ENCODE data around the gene NALF2.

Gene NALF2

GRCh38 chrX:69503782-69504625 lies at the start of gene NALF2:
NALF2 (plus strand) TSS chrX:69504326; CDS start chrX:69505283, 957 bp downstream.
- DNase-seq (ENCODE audit: low read depth in 2 of 2) = no peak

GRCh38 chrX:69457756-69458155 lies 46.4 kb upstream of the NALF2 start:
- DNase-seq (ENCODE audit: low read depth in 2 of 2) = no peak

GRCh38 chrX:69466546-69466945 lies 37.6 kb upstream of the NALF2 start:
- no peak for DNase-seq (ENCODE audit: low read depth in 2 of 2)

GRCh38 chrX:69469975-69470374 lies 34.2 kb upstream of the NALF2 start:
- DNase-seq (ENCODE audit: low read depth in 2 of 2) = no peak

GRCh38 chrX:69489625-69490024 lies 14.5 kb upstream of the NALF2 start:
- no peak for DNase-seq (ENCODE audit: low read depth in 2 of 2)

- DNase-seq (ENCODE audit: low read depth in 2 of 2) = no peak
Measured at GRCh38 chrX:69493193-69493592, 10.9 kb upstream of the NALF2 start.

- DNase-seq (ENCODE audit: low read depth in 2 of 2) = no peak
Measured at GRCh38 chrX:69493766-69494165, 10.4 kb upstream of the NALF2 start.

GRCh38 chrX:69496183-69496582 lies 7.9 kb upstream of the NALF2 start:
- no peak for DNase-seq (ENCODE audit: low read depth in 2 of 2)

- no peak for DNase-seq (ENCODE audit: low read depth in 2 of 2)
Measured at GRCh38 chrX:69501429-69501828, 2.7 kb upstream of the NALF2 start.

GRCh38 chrX:69503228-69503781 lies 821 bp upstream of the NALF2 start:
- DNase-seq (ENCODE audit: low read depth in 2 of 2) = no peak

GRCh38 chrX:69504626-69505612 lies 793 bp downstream of the NALF2 start:
- DNase-seq (ENCODE audit: low read depth in 2 of 2) = no peak

GRCh38 chrX:69505772-69506616 lies 1.9 kb downstream of the NALF2 start:
- no peak for DNase-seq (ENCODE audit: low read depth in 2 of 2)

GRCh38 chrX:69506617-69507499 lies 2.7 kb downstream of the NALF2 start:
- DNase-seq (ENCODE audit: low read depth in 2 of 2) = no peak

- no peak for DNase-seq (ENCODE audit: low read depth in 2 of 2)
Measured at GRCh38 chrX:69507500-69507789, 3.3 kb downstream of the NALF2 start.

GRCh38 chrX:69508610-69509009 lies 4.5 kb downstream of the NALF2 start:
- no peak for DNase-seq (ENCODE audit: low read depth in 2 of 2)

GRCh38 chrX:69510137-69510715 lies 6.1 kb downstream of the NALF2 start:
- no peak for DNase-seq (ENCODE audit: low read depth in 2 of 2)

GRCh38 chrX:69510914-69511513 lies 6.9 kb downstream of the NALF2 start:
- no peak for DNase-seq (ENCODE audit: low read depth in 2 of 2)

GRCh38 chrX:69522052-69522451 lies 17.9 kb downstream of the NALF2 start:
- DNase-seq (ENCODE audit: low read depth in 2 of 2) = no peak

- DNase-seq (ENCODE audit: low read depth in 2 of 2) = no peak
Measured at GRCh38 chrX:69523314-69523713, 19.2 kb downstream of the NALF2 start.

Measured in fibroblast of skin of left biceps (primary cell).